ENCODE results near the gene DUSP15. TPM values are rescaled to one million over a fixed set of nuclear protein-coding genes. Genes with fewer than 3 reads are reported as not detected.

Gene DUSP15
- total and polyA plus RNA-seq, 12 donors: 2.4 to 17.6 (median 6.1) TPM

DNA sequence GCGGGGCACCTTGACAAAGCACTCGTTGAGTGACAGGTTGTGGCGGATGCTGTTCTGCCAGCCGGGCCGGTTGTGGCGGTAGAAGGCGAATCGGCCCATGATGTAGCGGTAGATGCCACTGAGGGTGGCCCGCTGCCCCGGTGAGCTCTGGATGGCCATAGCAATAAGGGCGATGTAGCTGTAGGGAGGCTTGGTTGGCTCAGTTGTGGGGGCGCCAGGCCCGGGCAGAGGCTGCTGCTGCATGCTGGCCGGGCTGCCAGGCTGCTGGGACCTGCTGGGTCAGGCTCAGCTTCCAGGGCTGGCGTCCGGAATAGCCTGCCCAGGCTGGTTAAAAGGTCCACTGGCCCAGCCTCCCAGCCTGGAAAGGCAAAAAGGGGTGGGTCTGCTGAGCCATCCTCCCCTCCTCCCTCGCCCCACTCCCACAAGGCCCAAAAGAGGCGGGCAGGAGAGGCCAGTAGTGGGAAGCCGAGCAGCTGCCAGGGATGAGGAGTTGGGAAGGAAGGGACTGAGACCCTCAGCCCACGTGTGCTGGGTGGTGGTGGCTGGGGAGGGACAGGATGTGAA is 24.9 kb downstream of the DUSP15 start, which contains the start of gene FOXS1:
FOXS1 (minus strand) TSS at position 305 of the 564 bp plus-strand sequence; CDS start at position 243, 62 bp downstream.
- peak within 1 kb of the TSS in 2 of 5 donors; percentile 38 to 89 for H3K27ac ChIP-seq
- DNase-seq: peak in 1 of 7 donors; percentile 41
- H3K27me3 ChIP-seq: no peaks in the 10 kb centered on the region
- WGBS, 4 donors: 66 to 81% (median 71%) methylated on average over 9 to 21 of the region's 21 CpGs
- H3K4me1 ChIP-seq (replicated peaks in 1 of 2): no peaks in the 10 kb centered on the region
- H3K9me3 ChIP-seq (replicated peaks in 1 of 3): no peaks in the 10 kb centered on the region
- intact Hi-C loops (cut with DNase I): no loop called here
- H3K36me3 ChIP-seq (replicated peaks in 1 of 2): no peaks in the 10 kb centered on the region
- TF ChIP-seq POLR2A (IDR thresholded peaks at IDR 0.05): no peak
- H3K4me3 ChIP-seq: peak within 1 kb of the TSS in 1 of 4 donors; percentile 34

DNA sequence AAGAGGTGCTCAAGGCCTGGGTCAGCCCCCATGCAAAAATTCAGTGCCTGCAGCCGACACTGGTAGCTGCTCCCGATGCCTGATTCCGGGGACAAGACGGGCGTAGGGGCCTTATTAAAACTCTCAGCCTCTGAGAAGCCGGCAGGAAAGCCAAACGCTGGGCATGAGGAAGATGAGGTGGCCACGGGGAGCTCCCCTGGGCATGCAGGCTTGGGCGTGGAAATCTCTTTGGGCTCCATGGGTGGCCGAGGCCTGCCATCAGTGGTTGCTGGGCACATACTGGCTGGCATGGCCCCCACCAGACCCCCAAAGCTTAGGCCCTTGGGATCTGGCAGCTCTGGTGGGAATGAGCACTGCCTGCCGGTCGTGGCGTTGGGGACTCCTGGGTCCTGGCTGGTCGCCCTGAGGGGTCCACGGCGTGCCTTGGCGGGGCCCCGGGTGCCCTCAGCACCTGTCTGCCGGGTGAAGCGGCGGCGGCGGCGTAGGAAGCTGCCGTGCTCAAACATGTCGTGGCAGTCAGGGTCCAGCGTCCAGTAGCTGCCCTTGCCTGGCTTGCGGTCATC is 25.5 kb downstream of the DUSP15 start:
- WGBS, 4 donors: 55 to 90% (median 77%) methylated on average over 9 to 28 of the region's 28 CpGs
- TF ChIP-seq, protein P1, sequence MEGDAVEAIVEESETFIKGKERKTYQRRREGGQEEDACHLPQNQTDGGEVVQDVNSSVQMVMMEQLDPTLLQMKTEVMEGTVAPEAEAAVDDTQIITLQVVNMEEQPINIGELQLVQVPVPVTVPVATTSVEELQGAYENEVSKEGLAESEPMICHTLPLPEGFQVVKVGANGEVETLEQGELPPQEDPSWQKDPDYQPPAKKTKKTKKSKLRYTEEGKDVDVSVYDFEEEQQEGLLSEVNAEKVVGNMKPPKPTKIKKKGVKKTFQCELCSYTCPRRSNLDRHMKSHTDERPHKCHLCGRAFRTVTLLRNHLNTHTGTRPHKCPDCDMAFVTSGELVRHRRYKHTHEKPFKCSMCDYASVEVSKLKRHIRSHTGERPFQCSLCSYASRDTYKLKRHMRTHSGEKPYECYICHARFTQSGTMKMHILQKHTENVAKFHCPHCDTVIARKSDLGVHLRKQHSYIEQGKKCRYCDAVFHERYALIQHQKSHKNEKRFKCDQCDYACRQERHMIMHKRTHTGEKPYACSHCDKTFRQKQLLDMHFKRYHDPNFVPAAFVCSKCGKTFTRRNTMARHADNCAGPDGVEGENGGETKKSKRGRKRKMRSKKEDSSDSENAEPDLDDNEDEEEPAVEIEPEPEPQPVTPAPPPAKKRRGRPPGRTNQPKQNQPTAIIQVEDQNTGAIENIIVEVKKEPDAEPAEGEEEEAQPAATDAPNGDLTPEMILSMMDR (IDR thresholded peaks at IDR 0.05): no peak
- TF ChIP-seq POLR2A (IDR thresholded peaks at IDR 0.05): no peak
- no peak for DNase-seq
- Histone ChIP-seq H3K36me3 (replicated peaks in 1 of 2) (no peaks in the 10 kb centered on the region), H3K27me3 (no peaks in the 10 kb centered on the region), H3K4me1 (replicated peaks in 1 of 2) (no peaks in the 10 kb centered on the region), H3K27ac (peak overlapping the region in 2 of 5 donors; percentile 38 to 89), H3K9me3 (replicated peaks in 1 of 3) (no peaks in the 10 kb centered on the region), H3K4me3 (peak overlapping the region in 1 of 4 donors; percentile 34)
- intact Hi-C loops (cut with DNase I): no loop called here

DNA sequence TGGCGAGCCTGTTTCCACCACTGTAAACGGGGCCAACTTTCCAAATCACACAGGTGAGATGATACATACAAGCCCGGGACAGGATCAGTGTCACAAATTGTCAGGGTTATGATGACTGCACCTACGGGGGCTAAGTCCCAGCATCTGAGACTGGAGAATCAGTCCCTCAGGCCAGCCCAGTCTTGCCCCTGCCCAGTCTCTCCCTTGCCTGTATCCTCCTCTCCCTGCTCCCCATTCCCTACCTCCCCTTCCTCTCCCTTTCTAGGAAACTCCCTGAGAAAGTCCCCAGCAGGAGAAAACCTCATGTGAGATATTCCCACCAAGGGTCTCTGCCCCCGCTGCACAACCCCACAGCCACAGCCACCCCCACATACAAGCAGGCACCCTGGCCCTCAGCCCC is 26.4 kb downstream of the DUSP15 start:
- peak overlapping the region in 1 of 4 donors; percentile 34 for H3K4me3 ChIP-seq
- DNase-seq: no peak
- no peaks in the 10 kb centered on the region for H3K36me3 ChIP-seq (replicated peaks in 1 of 2)
- H3K9me3 ChIP-seq (replicated peaks in 1 of 3): no peaks in the 10 kb centered on the region
- WGBS, 4 donors: 60 to 84% (median 74%) methylated on average over 5 of the region's 5 CpGs
- H3K27ac ChIP-seq: peak overlapping the region in 1 of 5 donors; percentile 89
- intact Hi-C loops (cut with DNase I): no loop called here
- H3K27me3 ChIP-seq: no peaks in the 10 kb centered on the region
- H3K4me1 ChIP-seq (replicated peaks in 1 of 2): no peaks in the 10 kb centered on the region
- TF ChIP-seq, protein P1 (IDR thresholded peaks at IDR 0.05): no peak
- no peak for TF ChIP-seq POLR2A (IDR thresholded peaks at IDR 0.05)

DNA sequence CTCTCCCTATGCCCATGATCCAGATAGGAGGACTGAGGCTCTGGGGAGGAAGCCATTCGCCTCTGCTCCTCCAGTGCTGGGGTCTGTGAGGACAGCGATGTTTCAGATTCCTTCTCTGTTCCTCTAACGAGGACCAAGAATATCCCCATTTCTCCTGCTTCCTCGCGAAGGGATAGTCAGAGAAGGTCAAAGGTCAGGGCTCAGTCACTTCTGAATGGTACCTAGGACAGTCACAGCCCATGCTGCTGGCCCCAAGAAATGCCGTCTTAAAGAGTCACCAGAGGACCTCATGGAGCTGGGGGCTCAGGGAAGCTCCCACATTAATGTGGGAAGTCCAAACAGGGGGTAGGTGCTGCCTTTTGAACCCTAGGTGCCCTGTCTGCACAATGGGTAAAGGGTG is 27.0 kb downstream of the DUSP15 start:
- Histone ChIP-seq H3K9me3 (replicated peaks in 1 of 3) (no peaks in the 10 kb centered on the region), H3K36me3 (replicated peaks in 1 of 2) (no peaks in the 10 kb centered on the region), H3K27me3 (no peaks in the 10 kb centered on the region), H3K4me1 (replicated peaks in 1 of 2) (no peaks in the 10 kb centered on the region), H3K4me3 (no peak overlapping the region), H3K27ac (peak overlapping the region in 3 of 5 donors; percentile 8 to 89 (median 37))
- TF ChIP-seq, protein P1 (IDR thresholded peaks at IDR 0.05): no peak
- TF ChIP-seq POLR2A (IDR thresholded peaks at IDR 0.05): no peak
- DNase-seq: no peak
- intact Hi-C loops (cut with DNase I): no loop called here
- WGBS, 4 donors: 44 to 68% (median 51%) methylated on average over 6 of the region's 6 CpGs

All from adrenal gland (tissue), 12 donors.